ENCODE data around the gene IER5. TPM values are rescaled to one million over a fixed set of nuclear protein-coding genes. Genes with fewer than 3 reads are reported as not detected.

Gene IER5
- total RNA-seq, 4 donors from 2014 or later: 6.3 to 10.7 (median 8.2) TPM

GRCh38 chr1:181086091-181086490 lies 2.4 kb upstream of the IER5 start:
- Histone ChIP-seq H3K27ac (no peak overlapping the region), H3K36me3 (no peaks in the 10 kb centered on the region), H3K9me3 (no peaks in the 10 kb centered on the region), H3K4me3 (no peak overlapping the region), H3K4me1 (peaks cover 0 to 4% (median 4%) of the 10 kb centered on the region in 4 donors), H3K27me3 (no peaks in the 10 kb centered on the region)
- no peak for DNase-seq
- TF ChIP-seq CTCF (IDR thresholded peaks at IDR 0.05): no peak
- no peak for TF ChIP-seq POLR2A (IDR thresholded peaks at IDR 0.05)

- peaks cover 0 to 12% (median 8%) of the 10 kb centered on the region in 4 donors for H3K4me1 ChIP-seq
- no peak overlapping the region for H3K4me3 ChIP-seq
- H3K27ac ChIP-seq: peak overlapping the region in 2 of 4 donors; percentile 3 to 99
These were observed 1.6 kb upstream of the IER5 start for GRCh38 chr1:181086926-181087325.

GRCh38 chr1:181087400-181087901 lies 1.0 kb upstream of the IER5 start:
- Histone ChIP-seq H3K27me3 (no peaks in the 10 kb centered on the region), H3K36me3 (no peaks in the 10 kb centered on the region), H3K4me3 (peak overlapping the region in 1 of 4 donors; percentile 80), H3K27ac (peak overlapping the region in 2 of 4 donors; percentile 3 to 99), H3K9me3 (no peaks in the 10 kb centered on the region), H3K4me1 (peaks cover 0 to 18% (median 9%) of the 10 kb centered on the region in 4 donors)
- TF ChIP-seq POLR2A (IDR thresholded peaks at IDR 0.05) (no peak), CTCF (IDR thresholded peaks at IDR 0.05) (no peak)
- DNase-seq: peak in 2 of 3 donors; percentile 60 to 64

More at GRCh38 chr1:181086926-181087325, 1.6 kb upstream of the IER5 start:
- TF ChIP-seq POLR2A (IDR thresholded peaks at IDR 0.05) (no peak), CTCF (IDR thresholded peaks at IDR 0.05) (no peak)
- H3K9me3 ChIP-seq: no peaks in the 10 kb centered on the region
- H3K27me3 ChIP-seq: no peaks in the 10 kb centered on the region
- no peaks in the 10 kb centered on the region for H3K36me3 ChIP-seq
- no peak for DNase-seq

GRCh38 chr1:181089017-181089675 lies 646 bp downstream of the IER5 start:
- no peak for TF ChIP-seq CTCF (IDR thresholded peaks at IDR 0.05)
- no peak for TF ChIP-seq POLR2A (IDR thresholded peaks at IDR 0.05)
- peak overlapping the region; percentile 80 to 95 (median 88) for H3K4me3 ChIP-seq
- H3K9me3 ChIP-seq: no peaks in the 10 kb centered on the region
- H3K4me1 ChIP-seq: peaks cover 0 to 30% (median 12%) of the 10 kb centered on the region in 4 donors
- H3K27ac ChIP-seq: peak overlapping the region; percentile 92 to 99 (median 96)
- no peaks in the 10 kb centered on the region for H3K36me3 ChIP-seq
- H3K27me3 ChIP-seq: no peaks in the 10 kb centered on the region
- DNase-seq: peak in 2 of 3 donors; percentile 26 to 66

GRCh38 chr1:181089676-181090544 lies 1.4 kb downstream of the IER5 start:
- no peaks in the 10 kb centered on the region for H3K36me3 ChIP-seq
- peak; percentile 73 to 86 (median 84) for DNase-seq
- TF ChIP-seq CTCF (IDR thresholded peaks at IDR 0.05): peak in 2 of 6 experiments; percentile 8 to 12
- TF ChIP-seq POLR2A (IDR thresholded peaks at IDR 0.05): peak in 1 of 2 donors; percentile 42
- H3K4me1 ChIP-seq: peaks cover 0 to 30% (median 12%) of the 10 kb centered on the region in 4 donors
- H3K27me3 ChIP-seq: no peaks in the 10 kb centered on the region
- peak overlapping the region; percentile 92 to 99 (median 96) for H3K27ac ChIP-seq
- no peaks in the 10 kb centered on the region for H3K9me3 ChIP-seq
- H3K4me3 ChIP-seq: peak overlapping the region; percentile 80 to 95 (median 88)

Measured in Peyer's patch (tissue), 4 donors.